ENCODE data around the gene BRSK2.
"Not testable (repeated sequence)": the region's sequence is repeated elsewhere in the genome, so short reads cannot be mapped to it uniquely, and the experiment has no call there.

The BRSK2 gene

DNA sequence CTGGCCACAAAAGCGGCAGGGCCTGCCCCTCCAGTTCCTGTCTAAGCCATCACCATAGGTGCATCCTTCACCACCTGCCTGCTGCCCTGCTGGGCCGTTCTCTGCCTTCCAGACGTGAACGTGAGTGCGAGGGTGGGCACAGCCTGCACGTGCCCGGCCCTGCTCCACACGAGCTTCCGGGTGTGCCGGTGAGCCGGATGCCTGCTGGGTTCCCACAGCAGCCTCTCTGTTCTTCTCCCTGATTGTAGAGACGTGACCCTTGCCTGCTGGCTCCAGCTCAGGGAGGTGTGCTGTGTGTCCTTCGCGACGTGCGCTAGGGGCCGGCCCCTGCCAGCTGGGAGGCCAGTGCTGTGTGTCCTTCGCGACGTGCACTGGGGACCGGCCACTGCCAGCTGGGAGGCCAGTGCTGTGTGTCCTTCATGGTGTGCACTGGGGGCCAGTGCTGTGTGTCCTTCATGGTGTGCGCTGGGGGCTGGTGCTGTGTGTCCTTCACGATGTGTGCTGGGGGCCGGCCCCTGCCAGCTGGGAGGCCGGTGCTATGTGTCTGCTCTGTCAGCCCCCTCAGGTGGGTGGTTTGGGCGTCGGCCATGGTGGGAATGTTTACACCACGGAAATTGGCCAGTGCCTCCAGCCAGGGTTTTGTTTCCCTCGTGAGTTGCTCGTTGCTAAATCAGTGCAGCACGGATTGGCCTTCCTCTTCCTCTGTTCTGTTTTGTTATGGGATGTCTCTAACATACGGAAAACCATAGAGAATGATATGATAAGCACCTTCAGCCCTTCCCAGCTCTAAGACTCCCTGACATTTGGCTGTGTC, 35.4 kb upstream of the BRSK2 start:
- no peak for DNase-seq

DNA sequence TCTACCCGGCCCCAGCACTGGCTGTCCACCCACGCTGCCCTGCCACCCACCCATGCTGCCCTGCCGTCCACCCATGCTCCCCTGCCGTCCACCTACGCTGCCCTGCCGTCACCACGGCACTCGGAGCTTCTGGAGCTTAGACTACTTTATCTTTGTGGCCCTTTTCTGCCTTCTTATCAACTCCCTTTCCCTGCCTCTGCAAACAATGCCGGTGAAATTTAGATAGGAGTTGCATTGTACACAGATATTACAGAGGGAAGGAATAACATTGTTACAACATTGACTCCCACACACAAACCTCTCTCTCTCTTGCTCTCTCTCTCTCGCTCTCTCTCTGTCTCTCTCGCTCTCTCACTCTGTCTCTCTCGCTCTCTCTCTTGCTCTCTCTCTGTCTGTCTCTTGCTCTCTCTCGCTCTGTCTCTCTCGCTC, 33.7 kb upstream of the BRSK2 start:
- DNase-seq: no peak

DNA sequence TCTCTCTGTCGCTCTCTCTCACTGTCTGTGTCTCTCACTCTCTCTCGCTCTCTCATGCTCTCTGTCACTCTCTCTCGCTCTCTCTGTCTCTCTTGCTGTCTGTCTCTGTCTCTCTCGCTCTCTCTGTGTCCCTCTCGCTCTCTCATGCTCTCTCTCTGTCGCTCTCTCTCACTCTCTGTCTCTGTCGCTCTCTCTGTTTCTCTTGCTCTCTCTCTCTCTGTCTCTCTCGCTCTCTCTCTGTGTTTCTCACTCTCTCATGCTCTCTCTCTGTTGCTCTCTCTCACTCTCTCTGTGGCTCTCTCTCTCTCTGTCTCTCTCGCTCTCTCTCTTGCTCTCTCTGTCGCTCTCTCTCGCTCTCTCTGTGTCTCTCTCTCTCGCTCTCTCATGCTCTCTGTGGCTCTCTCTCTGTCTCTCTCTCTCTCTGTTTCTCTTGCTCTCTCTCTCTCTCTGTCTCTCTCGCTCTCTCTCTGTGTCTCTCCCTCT, 33.2 kb upstream of the BRSK2 start:
- no peak for DNase-seq

DNA sequence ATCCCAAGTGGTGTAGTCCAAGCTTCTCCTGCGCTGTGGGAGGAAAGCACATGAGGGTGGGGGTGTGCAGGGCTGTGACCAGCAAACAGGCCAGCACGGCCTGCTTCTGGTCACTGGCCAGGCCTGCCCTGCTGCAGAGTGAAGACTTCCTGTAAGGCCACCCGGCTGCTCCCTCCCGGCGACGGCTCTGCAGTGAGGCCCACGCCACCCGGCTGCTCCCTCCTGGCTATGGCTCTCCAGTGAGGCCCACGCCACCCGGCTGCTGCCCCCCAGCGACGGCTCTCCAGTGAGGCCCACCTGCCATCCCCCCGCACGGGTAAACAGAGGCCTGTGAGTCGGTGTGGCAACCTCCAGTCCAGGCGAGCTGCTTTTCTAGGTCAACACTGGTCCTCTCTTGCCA, 31.4 kb upstream of the BRSK2 start:
- DNase-seq: no peak

DNA sequence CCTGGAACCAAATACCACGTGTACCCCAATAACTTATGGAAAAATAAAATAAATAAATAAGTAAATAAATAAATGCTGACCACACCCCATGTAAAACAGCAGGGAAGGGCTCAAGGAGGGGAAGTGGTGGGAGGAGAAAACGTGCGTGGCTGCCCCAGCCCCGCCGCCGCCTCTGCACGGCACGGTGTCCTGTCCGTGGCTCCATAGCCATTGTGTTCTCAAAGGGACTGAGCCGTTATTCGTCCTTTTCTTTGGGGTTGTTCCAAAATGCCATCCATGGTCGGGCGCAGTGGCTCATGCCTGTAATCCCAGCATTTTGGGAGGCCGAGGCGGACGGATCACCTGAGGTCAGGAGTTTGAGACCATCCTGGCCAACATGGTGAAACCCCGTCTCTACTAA, 30.8 kb upstream of the BRSK2 start:
- not testable (repeated sequence) for DNase-seq

DNA sequence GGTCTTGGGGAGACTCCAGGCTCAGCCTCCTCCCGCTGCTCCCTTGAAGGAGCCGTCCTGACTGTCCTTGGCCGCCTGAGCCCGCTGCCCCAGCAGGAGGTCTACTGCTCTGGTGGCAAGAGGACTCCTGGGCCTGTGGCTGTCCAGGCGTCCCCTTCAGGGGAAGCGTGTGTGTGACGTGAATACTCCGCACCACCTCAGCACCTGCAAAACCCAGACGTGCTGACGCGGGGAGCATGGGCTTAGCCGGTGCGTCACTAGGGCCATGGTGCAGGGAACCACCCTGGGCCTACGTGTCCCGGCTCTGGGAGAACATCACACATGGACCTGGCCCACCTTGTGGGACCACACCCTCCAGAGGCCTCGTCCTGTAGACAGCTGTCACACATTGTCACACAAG, 30.2 kb upstream of the BRSK2 start:
- DNase-seq: no peak

DNA sequence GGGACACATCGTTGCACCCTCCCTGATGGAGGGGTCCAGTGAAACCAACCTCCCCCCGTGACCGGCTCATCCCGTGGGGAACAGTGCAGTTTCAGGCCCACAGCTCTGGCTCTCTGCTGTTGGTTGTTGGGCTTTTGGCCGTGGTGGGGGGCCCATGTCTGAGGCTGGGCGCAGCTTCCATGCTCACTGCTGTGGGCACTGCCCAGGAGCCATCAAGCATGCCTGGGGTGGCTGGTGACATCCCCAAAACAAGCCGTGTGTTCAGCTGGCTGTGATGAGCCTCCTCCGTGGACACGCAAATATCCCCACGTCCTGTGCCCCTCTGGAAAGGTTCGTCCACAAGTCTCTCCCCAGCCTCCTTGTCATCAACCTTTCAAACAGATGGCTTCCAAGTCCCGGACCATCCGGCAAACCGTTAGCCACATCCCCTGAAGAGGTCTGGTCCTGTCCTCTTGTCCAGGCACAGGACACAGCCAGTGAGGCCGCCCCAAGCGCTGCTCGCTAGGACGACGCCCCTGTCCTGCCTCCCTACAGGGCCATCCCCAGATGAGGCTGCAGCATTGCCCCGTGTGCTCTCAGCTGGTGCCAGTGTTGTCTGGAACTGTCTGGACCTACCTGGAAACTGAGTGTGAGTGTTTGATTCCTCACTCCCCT, 29.4 kb upstream of the BRSK2 start:
- no peak for DNase-seq

DNA sequence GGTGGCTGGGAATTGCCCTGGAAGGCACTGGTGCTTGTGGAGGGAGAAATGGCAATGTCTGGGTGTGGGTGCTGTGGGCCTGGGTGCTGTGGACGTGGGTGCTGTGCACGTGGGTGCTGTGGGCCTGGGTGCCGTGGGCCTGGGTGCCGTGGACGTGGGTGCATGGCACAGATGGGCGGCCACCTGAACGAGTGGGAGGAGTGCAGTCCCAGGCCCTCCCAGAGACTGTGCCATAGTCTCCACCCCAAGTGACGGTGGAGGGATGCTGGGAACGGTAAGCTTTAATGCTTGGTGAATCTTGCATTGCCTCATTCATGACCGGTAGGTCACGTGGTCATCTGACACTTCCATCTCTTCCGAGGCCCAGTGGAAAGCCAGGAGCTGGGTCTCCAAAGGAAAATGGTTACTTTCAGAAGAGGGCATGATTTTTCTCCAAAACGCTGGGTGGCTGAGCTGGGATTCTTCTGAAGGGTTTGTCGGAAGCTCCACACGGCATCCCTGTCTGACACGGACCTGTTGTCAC, 28.8 kb upstream of the BRSK2 start:
- no peak for DNase-seq

DNA sequence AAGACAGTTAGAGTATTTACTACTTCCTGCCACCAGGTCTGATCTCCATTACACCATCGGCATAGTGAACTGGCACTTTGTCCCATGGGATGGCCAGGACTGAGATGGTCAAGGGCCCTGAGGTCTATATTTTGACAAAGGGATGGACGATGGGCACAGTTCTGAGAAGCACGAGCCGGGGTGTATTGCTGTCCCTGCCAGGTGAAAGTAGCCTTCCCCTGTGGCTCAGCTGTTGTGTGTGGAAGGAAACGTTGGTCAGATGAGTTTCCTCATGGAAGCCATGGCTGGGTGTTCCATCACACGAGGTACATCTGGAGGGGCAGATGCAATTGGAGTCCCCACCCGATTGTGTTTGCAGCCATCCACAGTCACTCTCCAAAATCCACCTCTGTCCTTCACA, 27.9 kb upstream of the BRSK2 start:
- no peak for DNase-seq

DNA sequence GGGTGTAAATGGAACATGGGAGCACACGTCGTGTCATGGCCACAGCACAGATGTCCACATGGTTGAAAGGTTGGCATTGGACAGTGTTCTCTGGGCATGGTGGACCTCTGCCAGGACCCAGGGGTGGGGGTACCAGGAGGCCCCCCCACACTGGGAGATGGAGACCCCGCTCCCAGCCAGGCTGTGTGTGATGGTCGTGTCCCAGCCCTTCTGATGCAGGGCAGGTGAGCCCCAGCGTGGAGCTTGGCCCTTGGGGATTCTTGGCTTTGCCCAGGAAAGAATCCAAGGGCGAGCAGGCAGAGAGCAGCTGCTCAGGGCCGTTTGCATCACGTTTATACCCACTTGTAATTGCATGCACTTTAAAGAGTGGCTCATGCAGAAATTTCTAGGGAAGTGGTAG, 22.0 kb upstream of the BRSK2 start:
- DNase-seq: no peak

DNA sequence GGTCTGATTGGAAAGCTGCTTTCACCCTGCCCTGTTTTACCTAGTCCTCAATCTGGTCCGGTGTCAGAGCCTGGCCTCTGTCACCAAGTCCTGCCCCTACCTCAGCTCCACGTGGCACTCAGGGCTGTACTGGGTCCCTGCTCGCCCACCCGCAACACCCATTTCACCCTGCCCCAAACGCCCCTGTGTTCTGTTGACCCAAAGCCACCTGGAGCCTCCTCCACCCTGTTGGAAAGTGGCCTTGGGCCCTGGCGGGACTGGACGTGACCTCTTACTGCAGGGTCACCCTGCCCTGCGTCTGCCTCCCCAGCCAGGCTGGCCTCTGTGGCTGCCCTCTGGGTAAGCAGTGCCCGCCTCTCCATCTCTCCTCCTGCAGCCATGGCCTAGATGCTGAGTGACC, 21.5 kb upstream of the BRSK2 start:
- no peak for DNase-seq

DNA sequence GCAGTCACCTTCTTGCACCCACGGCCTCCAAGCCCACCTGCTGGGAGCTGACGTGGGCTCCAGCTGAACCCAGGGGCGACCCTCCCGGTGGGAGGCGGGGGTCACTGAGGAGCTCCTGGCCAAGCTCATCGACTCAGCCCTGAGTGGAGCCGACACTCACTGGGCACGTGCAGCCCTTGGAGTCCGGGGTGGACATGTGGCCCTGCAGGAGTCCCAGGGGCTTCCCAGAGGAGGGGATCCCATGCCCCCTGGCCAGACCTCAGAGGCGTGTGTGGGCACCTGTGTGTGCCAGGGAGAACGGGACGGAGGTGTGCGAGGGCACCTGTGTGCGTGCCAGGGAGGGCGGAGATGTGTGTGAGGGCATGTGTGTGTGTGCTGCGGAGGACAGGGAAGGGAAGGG, 20.8 kb upstream of the BRSK2 start:
- no peak for DNase-seq

DNA sequence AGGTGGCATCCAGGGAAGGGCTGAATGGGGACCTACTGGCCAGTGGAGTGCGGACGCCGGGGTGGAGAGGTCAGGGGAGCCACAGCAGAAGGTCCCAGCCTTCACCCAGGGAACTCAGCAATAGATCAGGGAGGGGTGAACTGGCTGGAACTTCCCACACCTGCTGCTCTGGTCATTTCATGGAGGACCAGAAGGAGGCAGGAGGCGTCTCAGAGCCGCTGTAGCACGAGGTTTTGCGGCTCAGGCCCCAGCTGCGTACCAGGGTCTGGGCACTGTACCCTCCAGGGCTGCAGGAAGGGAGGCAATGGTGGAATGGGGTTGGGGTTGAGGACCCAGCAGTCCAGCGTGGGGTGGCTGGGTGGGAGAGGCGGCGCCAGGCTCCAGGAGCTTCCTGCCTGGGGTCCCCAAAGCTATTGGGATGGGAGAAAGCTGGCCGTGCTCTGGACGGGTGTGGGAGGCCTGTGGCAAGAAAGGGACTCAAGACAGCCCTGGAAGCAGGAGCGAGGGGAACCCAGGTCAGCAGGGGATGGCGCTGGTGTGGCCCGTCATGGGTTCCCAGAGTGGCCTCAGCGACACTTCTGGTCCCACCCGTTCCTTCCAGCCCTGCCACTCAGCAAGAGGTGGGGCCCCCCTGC, 20.2 kb upstream of the BRSK2 start:
- no peak for DNase-seq

DNA sequence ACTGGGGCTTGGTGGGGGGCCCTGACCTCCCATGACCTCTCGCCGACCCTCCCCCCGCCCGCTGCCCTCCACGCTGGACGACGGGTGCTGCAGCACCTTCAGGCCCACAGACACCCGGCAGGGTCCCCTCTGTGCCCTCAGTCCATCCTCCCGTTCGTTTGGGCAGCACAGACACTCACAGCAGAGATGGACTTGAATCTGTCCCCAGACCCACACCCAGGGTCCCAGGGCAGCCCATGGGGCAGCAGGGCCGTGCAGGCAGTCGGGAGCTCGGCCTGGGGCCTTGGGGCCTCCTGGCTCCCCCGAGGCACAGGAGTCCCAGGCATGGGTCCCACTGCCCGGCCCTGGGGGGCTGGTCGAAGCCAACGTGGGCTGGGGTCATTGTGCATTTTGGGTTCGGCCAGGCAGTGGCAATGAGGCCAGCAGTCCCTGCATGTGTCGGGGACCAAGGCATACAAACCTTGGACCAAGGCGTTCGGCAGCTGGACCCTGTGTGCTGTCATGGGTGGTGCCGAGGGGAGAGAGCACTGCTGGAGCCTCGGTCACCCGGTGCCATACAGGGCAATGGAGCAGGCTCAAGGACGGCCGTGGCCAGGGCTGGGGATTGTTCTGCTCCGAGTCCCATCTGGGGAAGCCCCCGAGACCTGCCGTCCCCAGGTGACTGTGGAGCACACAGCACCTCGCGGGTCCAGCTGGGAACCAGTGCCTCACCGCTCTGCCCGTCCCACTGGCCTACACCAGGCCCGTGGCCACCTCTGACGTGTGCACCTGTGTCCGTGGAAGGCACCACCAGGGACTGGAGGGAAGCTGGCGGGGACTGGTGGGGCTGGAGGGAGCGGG, 19.3 kb upstream of the BRSK2 start:
- DNase-seq: no peak

DNA sequence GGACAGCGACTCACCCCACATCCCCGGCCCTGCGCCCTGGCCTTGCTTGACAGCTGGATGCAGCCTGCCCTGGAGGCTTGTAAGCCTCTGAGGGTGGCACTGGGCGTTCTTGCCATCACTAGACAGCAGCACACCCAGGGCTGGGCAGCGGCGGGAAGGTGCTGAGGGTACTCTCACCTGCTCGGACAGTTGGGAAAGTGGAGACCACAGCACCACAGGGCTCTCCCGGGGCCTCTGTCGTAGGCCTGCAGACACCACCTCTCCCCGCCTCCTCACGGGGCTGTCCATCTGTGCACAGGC, 18.8 kb upstream of the BRSK2 start:
- DNase-seq: no peak

DNA sequence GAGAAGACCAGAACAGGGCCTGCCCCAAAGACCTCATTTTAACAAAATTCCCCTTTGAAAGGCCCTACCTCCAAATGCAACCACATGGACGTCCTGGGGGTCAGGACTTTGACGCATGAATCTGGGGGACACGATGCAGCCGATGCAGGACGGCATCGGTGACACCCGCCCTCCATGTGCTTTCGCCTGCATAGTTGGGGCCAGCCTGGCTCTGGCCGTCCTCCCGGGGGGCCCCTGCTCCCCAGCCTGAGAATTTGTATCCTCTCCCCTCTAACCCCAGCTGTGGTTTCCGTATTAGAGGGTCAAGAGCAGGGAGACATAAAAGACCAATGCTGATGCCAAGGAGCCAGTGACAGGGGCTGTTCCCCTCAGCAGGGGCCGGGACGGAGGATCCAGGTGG, 18.4 kb upstream of the BRSK2 start:
- DNase-seq: no peak

DNA sequence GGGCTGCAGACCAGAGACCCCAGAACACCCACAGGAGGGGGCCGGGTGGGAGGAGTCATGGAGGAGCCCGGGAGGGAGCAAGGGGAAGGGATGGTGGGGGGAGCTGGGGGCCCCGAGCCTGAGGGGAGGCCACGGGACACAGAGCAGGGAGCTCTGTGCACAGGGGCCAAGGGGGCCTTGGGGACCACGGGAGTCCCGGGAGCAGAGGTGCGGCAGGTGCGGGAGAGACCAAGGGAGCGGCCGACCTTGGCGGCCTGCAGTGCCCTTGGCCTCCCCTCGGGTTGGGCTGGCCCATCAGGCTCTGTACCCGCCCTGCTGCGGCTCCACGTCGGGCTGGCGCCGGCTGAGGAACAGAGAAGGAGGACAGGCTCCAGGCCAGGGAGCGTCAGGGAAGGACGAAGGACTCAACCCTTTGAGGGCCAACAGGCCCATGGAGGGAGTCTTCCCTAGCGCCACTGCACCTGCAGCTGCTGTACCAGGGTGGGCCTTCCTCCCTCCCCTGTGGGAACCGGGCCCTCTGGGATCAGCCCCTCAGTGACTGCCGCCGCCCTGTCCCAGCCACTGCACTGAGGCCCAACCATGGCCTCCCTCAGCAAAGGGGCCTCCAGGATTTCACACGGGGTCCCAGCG, 17.8 kb upstream of the BRSK2 start:
- no peak for DNase-seq

DNA sequence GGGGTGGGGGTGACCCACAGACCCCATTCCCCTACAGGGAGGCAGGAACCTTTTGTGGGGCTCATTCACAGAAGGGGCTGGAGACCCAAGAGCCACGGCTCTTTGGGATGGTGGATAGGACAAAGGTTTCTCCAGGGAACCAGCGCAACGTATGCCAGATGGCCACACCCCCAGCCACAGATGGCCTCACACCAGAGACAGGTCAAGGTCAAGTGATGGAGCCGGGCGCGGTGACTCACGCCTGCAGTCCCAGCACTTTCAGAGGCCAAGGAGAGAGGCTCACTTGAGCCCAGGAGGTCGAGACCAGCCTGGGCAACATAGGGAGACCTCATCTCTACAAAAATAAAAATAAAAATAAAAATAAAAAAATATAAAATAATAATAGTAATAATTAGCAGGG, 17.1 kb upstream of the BRSK2 start:
- no peak for DNase-seq

DNA sequence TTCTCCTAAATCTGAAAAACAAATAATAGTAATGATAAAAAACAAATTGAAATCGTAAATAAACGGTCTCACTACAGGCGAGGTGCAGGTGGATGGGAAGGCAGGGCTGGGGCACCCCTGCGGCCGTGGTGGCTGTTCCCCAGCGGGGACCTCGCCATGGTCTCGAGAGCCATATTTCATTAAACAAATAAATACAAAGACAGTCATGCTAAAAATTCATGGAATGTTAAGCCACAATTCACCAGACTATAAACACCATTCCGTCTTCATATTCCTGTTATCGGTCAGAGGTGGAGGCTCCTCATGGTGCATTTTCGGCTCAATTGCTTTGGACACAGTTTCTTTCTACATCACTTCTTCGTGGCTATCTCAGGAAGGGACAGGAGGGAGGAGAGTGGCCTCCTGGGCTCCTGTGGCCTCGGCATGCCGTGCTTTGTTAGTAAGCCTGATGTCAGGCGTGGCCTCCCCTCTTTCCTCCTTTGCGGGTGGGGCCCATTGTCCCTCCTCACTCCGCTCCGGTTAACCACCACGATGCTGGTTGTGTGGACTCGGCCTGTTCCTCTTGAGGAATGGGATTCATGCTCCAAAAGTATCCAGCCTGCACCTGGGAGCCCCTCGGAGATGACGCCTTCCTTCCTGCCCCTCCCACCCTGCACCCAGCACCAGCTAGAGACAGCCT, 16.1 kb upstream of the BRSK2 start:
- no peak for DNase-seq

DNA sequence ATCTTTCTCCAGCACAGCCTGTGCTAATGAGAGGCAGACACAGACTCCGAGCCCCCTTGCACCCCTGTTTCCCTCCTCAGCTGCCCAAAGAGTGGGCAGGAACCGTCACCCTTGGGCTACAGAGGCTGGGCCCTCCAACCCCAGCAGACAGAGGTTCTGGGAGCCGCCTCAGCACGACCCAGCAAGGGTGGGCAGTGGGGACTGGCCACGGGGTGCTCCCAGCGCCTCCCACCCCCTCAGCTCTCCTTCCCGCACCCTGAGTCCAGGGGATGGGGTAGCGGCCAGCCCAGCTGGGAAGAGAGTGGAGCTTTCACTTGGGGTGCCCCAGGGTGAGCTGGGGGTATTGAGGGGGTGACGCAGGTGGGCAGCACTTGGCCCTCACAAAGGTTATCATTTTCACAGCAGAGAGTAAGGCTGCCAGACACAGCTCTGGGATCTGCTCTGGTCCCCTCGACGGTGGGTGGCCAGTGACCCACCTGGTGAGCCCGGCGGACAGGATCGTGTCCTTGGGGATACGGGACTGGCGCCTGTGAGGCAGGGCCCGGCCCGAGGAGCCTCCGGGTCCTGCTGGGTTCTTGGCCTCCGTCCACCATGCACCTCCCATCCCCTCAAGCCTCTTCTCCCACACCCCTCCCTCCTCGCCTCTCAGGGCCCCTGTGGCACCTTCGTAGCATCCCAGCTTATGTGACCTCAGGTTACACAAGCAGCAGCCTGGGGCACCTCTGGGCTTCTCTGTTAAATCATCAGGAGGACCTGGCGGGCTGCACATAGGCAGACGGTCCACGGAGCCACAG, 14.4 kb upstream of the BRSK2 start:
- DNase-seq: no peak

DNA sequence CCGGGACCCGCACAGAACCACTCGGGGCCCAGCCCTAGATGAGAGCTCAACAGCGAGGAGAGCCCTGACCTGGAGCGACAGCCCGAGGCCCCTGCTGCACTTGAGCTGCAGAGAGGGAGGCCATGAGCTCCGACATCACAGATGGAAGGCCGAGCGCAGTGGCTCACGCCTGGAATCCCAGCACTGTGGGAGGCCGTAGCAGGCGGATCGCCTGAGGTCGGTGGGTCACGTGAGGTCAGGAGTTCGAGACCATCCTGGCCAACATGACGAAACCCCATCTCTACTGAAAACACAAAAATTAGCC, 13.8 kb upstream of the BRSK2 start:
- no peak for DNase-seq

Measured in activated CD8-positive, alpha-beta memory T cell treated with anti-CD3 and anti-CD28 coated beads for 24 hours (primary cell).